GM18517 (cell line): ENCODE measurements around the gene PELI3.
"Not testable (repeated sequence)": the region's sequence is repeated elsewhere in the genome, so short reads cannot be mapped to it uniquely, and the experiment has no call there.

ENCODE experiments used
- ATAC-seq: cut with Tn5 transposase; IDR thresholded peaks from one replicate; pipeline ENCODE4 v1.9.1; 2021; ENCODE audit warnings: mild to moderate bottlenecking, moderate library complexity; ENCODE audit not compliant: unreplicated experiment

Gene PELI3

GRCh38 chr11:66443602-66444001 is 23.1 kb upstream of the PELI3 start:
- no peak for ATAC-seq

DNA sequence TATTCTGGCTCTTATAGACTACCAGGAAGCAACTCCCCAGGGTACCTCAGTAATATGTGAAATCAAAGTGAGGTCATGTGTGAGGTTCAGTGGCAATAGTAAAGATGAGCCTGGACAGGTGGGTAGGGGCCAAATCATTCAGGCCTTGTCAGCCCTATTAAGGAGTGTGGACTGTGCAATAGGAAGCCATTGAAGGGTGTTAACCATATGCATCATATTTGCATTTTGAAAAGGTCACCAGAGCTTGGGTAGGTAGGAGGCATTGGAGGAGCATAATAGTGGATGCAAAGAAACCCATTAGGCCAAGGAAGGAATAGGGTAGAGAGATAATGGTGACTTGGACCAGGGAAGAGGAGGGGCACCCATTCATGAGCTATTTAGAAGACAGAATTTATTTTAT is 19.7 kb upstream of the PELI3 start:
- ATAC-seq, result no peak

GRCh38 chr11:66448523-66448922 is 18.2 kb upstream of the PELI3 start:
- ATAC-seq, result no peak

GRCh38 chr11:66450560-66450959 is 16.1 kb upstream of the PELI3 start:
- ATAC-seq, result no peak

GRCh38 chr11:66451663-66452062 is 15.0 kb upstream of the PELI3 start:
- ATAC-seq, result no peak

GRCh38 chr11:66454247-66454646 is 12.5 kb upstream of the PELI3 start:
- ATAC-seq, result no peak

- ATAC-seq, result no peak
Observed at GRCh38 chr11:66454828-66455227, 11.9 kb upstream of the PELI3 start.

- no peak for ATAC-seq
Observed at GRCh38 chr11:66457826-66458225, 8.9 kb upstream of the PELI3 start.

GRCh38 chr11:66459138-66459778 is 7.4 kb upstream of the PELI3 start:
- ATAC-seq, result no peak

GRCh38 chr11:66462010-66462409 is 4.7 kb upstream of the PELI3 start:
- ATAC-seq, result no peak

GRCh38 chr11:66462911-66463310 is 3.8 kb upstream of the PELI3 start:
- ATAC-seq, result no peak

- ATAC-seq, result not testable (repeated sequence)
Observed at GRCh38 chr11:66464116-66464515, 2.6 kb upstream of the PELI3 start.

DNA sequence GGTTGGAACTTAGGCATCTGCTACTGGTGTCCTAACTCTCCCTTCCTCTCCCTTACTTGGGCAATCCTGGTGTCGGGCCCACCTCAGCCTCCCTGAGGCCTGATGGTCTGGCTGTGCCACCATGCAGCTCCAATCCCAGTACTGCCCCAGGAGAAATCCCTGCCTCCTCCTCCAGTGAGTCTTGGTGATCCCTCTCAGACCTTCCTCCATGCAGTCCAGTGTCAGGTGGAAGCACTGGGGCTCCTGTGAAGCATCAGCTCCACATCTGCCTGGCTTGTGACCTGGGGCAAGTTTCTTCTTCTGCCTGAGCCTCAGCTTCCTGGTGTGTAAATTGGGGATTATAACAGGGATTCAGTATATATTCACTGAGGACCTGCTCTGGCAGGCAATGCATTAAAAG is 1.8 kb upstream of the PELI3 start:
- no peak for ATAC-seq

DNA sequence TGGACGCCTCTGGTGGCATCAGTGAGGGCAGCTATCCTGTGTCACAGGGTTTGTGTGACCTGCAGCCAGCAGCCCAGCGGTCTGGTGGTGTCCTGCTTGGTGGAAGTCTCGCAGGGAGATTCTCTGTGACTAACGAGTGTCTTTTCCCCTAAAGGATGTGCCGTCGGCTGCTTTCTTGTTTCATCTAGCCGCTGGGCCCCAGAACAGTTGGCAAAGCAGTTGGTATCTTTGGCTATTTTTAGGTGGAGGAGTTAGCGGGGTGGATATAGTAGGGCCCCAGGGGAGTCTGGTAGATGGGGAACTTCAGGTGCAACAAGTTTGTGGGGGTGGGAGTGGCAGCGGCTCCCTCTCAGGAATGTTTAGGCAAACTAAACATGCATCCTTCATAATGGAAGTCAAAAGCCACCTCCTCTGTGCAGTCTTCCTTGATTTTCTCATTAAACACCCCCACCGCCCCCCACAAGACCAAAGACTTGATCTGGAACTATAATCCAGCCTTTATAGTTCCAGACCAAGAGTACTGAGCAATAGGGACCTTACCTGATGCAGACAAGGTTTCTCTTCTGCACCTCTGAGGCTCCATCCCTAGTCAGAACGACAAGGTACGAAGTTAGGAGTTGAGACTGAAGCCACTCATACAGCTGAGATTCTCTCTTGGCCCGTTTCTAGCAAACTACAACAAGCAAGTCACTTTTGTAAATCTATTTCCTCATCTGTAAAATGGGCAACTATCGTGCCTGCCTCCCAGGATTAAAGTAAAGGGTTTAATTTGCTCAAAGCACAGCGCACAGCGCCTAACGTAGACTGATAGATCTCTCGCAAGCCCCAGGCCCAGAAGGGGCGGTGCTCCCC is 1.1 kb upstream of the PELI3 start:
- ATAC-seq, result no peak

- peak; percentile 41 for ATAC-seq
Observed at GRCh38 chr11:66467034-66467659, 442 bp downstream of the PELI3 start.

DNA sequence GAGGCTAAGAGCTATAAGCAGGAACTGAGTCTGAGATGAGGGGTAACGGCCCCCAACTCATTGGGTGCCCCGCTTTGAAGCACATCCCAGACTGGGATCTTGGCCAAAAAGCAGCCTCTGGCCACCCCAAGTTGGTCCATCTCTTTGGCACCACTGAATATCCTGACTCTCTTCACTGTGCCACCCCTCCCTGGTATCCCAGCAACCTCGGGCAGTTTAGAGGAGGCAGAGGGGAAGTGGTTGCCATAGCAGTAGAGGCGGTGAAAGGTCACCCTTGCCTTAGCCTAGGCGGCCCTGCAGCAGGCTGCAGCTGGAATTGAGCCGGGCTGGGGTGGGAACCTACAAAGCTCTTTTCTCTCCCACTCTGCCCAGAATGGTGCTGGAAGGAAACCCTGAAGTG is 1.1 kb downstream of the PELI3 start:
- ATAC-seq, result no peak

DNA sequence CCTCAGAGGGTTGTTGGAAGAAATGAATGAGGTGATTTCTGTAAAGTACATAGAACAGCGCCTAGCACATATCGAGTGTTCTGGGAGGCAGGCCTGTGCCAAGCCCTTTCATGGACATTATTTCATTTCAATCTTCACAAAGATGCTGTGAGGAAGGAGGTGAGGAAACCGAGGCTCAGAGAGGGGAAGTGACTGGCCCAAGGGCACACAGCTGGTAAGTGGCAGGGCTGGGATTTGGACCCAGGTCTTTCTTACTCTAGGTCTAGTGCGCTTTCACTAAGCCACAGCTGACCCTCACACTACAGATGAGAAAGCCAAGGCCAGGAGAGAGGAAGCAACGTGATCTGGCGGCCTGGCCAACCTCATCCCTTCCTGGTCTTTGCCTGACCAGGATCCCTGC is 2.0 kb downstream of the PELI3 start:
- no peak for ATAC-seq

DNA sequence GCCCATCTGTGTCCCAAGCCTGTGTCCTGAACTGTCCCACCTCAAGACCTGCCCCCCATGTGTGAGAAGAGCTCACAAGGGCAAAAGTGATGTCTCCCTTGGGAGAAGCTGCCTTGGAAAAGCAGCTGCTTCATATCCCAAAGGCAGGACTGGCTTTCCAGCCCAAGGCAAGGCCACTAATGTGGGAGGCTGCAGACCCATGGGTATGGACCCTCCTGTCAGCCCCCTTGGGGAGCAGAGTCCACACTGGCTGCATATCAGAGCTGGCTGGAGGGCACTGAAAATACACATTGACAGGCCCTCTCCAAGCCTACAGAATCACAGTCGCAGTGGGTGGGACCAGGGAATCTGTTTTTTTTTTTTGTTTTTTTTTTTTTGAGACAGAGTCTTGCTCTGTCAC is 2.7 kb downstream of the PELI3 start:
- no peak for ATAC-seq

DNA sequence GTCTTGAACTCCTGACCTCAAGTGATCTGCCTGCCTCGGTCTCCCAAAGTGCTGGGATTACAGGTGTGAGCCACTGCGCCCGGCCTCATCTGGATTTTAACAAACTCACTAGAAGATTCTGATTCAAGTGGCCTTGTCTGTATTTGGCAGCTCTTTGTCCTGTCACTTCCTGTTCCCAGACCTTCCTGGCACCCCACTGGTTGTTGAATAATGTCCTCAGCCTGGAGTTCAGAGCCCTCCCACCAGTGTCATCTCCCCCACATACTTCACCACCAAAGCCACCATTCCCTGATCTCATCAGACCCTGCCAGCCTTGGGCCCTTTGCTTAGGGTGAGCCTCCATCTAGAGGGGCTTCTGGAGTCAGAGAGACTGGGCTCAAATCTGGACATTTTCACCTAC is 3.3 kb downstream of the PELI3 start:
- ATAC-seq, result no peak

- ATAC-seq, result no peak
Observed at GRCh38 chr11:66471142-66471541, 4.4 kb downstream of the PELI3 start.

DNA sequence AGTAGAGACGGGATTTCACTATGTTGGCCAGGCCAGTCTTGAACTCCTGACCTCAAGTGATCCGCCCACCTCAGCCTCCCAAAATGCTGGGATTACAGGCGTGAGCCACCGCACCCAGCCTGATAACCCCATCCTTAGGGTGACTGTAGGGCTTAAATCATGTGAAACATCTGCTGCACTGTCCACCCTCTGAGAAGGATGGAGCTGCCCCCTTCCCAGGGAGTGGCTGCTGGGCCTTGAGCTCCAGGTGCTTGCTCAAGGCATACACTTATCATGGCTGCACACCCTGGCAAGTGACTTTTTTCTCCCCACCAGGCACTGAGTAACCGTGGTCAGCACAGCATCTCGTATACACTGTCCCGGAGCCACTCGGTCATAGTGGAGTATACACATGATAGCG is 5.3 kb downstream of the PELI3 start:
- no peak for ATAC-seq

DNA sequence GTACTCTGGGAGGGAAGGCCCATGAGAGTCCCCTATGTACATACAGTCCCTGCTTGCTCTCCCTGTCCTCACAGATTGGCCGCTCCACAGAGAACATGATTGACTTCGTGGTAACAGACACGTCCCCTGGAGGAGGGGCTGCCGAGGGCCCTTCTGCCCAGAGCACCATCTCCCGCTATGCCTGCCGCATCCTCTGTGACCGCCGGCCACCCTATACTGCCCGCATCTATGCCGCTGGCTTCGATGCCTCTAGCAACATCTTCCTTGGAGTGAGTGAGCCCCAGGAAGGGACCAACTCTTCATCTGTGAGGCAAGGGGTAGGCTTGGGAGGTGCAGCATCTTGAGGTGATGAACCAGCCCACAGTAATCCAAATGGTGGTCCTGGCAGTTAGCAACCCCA is 6.5 kb downstream of the PELI3 start:
- ATAC-seq, result no peak
